Astrocyte of the cerebellum (primary cell): ENCODE results near the gene WDR82.
"Not testable (repeated sequence)": the region's sequence is repeated elsewhere in the genome, so short reads cannot be mapped to it uniquely, and the experiment has no call there.

Experiments used
- DNase-seq: peaks from one replicate; pipeline ENCODE4 v3.0.0-alpha.2; 2011; ENCODE audit warnings: low read depth
- H3K4me3 ChIP-seq: 2 replicates; pipeline ENCODE4 v1.5.1; 2011; ENCODE audit warnings: mild to moderate bottlenecking, low read depth, low read length, moderate library complexity
- in situ Hi-C: cut with HindIII; loops from 2 replicates; pipeline ENCODE4 v1.10.0; 2017; ENCODE audit warnings: low sequenced_read_pairs
- TF ChIP-seq, protein P1 (sequence below): IDR thresholded peaks from 2 replicates; pipeline ENCODE4 v1.5.1; 2012; ENCODE audit warnings: low read length, low read depth, moderate library complexity, mild to moderate bottlenecking; ENCODE audit errors: missing control alignments

WDR82 gene

DNA sequence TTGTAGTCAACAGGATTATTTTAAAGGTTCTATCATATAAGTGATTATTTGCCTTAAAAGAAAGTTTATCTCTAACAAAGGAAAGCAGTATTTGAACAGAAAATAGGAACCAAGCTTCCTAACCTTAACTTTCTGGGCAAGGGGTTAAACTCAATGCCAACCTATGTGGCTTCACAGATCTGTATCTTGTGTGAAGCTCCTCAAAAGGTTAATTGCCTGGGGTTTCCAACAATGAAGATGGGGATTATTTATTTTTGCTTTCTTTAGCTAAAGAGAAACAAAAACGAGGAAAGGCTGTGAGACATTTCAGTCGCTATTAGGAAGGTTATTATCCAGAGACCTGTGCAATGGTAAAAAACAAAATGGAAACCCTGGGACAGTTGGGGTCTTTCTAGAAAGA lies 1.1 kb upstream of the WDR82 start:
- H3K4me3 ChIP-seq = no peak overlapping the region
- DNase-seq = no peak
- TF ChIP-seq, protein P1, sequence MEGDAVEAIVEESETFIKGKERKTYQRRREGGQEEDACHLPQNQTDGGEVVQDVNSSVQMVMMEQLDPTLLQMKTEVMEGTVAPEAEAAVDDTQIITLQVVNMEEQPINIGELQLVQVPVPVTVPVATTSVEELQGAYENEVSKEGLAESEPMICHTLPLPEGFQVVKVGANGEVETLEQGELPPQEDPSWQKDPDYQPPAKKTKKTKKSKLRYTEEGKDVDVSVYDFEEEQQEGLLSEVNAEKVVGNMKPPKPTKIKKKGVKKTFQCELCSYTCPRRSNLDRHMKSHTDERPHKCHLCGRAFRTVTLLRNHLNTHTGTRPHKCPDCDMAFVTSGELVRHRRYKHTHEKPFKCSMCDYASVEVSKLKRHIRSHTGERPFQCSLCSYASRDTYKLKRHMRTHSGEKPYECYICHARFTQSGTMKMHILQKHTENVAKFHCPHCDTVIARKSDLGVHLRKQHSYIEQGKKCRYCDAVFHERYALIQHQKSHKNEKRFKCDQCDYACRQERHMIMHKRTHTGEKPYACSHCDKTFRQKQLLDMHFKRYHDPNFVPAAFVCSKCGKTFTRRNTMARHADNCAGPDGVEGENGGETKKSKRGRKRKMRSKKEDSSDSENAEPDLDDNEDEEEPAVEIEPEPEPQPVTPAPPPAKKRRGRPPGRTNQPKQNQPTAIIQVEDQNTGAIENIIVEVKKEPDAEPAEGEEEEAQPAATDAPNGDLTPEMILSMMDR = no peak
- in situ Hi-C loops = no loop called here

DNA sequence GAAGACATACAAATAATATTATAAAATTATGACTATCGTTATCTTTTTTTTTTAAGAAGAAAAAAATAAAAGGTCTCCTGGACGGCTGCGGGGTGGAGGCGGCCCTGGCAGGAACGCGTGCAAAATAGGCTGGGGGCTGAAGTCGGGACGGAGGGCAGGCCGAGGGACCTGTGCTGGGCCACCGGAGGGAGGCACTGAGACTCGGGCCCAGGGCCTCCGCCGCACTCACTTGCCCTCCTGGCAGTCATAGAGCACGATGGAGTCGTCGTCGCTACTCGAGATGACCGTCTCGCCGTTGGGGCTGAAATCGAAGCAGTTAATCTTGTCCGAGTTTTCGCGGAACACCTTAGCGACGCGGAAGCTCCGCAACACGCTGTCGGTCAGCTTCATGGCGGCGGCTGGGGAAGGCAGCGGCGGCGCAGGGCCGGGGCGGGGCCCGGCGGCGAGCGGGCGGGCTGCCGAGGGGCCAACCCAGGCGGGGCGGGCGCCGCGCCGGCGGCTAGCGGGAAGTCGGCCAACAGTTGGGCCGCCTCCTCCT lies 408 bp downstream of the WDR82 start:
- no peak for DNase-seq

DNA sequence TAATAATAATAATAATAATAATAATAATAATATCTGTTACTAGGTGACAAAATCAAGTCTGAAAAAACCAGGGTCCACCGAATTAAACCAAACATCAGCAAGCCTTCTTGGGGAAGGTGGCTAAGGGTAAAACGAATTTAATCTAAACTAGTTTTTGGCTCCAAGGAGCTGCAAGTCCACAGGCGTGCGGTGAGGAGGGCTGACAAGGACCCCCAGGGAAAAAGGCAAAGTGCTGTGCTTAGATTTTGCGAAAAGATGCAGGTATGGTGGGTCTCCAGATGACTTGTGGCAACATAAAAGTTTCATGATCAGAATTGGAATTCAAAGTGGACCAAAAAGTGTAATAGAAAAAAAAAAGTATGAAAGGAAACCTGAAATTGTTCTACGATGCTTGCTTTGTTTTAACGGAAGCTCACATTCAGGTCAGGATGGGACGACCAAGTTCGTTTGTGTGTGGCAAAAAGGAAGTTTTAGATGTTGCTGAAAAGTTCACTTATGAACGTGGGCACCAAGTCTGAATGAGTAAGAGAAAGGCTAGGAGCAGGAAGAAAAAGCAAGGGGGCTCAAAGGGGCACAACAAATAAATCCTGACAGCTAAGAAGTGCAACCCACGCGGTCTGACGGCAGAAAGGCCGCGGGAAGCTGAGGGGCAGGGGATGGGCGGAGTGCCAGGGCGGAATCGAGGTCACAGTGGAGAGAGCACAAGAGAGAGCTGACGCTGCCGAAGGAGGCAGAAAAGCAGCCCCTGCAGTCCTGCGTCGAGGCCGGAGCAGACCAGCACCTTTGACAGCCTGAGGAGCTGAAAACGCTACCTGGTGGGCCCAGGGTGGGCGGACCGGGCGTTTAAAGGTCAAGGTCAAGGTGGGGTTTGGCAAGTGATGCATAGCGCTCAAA lies 1.1 kb downstream of the WDR82 start:
- H3K4me3 ChIP-seq = peak overlapping the region; percentile 93
- TF ChIP-seq, protein P1 = no peak
- in situ Hi-C loops = no loop called here
- no peak for DNase-seq

More for the DNA sequence above, 408 bp downstream of the WDR82 start:
- H3K4me3 ChIP-seq = peak overlapping the region; percentile 93
- TF ChIP-seq, protein P1 = peak; percentile 51
- in situ Hi-C loops = no loop called here

DNA sequence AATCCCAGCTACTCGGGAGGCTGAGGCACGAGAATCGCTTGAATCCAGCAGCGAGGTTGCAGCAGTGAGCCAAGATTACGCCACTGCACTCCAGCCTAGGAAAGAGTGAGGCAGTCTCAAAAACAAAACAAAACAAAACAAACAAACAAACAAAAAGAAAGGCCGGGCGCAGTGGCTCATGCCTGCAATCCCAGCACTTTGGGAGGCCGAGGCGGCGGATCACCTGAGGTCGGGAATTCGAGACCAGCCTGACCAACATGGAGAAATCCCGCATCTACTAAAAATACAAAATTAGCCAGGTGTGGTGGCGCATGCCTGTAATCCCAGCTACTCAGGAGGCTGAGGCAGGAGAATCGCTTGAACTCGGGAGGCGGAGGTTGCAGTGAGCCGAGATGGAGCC lies 3.7 kb downstream of the WDR82 start:
- DNase-seq, H3K4me3 ChIP-seq, in situ Hi-C loops: not testable (repeated sequence)

DNA sequence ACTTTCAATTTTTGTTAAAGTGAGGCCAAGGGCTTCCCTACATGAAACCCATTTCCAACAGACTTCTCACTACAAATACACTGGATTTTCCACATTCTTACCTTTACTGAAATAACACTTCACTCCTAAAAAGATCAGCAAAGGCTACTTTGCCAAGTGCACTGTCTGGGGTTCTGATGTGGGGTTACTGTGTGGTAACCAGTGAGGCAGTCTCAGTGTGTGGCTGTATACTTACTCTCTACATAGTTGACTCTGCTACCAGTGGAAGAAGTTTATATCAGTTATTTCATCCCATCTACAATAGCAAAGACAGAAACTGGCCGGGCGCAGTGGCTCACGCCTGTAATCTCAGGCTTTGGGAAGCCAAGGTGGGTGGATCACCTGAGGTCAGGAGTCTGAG lies 5.6 kb downstream of the WDR82 start:
- in situ Hi-C loops = no loop called here
- no peak overlapping the region for H3K4me3 ChIP-seq
- TF ChIP-seq, protein P1 = no peak
- no peak for DNase-seq

DNA sequence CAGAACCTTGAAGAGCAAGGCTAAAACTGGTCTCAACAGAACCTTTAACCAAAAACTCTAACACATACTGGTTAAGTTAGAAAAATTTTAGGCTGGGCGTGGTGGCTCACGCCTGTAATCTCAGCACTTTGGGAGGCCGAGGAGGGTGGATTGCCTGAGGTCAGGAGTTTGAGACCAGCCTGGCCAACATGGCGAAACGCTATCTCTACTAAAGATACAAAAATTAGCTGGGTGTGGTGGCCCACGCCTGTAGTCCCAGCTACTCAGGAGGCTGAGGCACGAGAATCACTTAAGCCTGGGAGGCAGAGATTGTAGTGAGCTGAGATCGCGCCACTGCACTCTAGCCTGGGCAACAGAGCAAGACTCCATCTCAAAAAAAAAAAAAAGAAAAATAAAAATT lies 6.3 kb downstream of the WDR82 start:
- H3K4me3 ChIP-seq, in situ Hi-C loops, DNase-seq: not testable (repeated sequence)

DNA sequence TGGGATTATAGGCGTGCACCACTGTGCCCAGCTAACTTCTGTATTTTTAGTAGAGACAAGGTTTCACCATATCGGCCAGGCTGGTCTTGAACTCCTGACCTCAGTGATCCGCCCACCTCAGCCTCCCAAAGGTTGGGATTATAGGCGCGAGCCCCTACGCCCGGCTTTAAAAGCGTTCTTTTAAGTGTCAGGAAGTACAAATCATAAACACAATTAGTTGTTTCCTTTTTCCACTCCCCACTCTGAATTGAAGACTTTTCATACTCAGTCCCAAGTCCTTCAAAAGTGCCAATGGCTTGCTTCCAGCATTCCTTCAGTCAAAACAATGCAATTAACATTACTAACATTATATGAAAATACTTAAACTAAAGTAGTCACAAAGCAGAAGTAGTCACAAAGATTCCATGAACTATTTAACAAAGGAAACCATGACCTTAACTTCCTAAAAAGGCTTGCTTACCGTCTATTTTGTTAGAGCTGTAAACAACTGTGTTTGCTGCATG lies 8.1 kb downstream of the WDR82 start:
- H3K4me3 ChIP-seq = no peak overlapping the region
- TF ChIP-seq, protein P1 = no peak
- in situ Hi-C loops = no loop called here
- no peak for DNase-seq
